MCF 10A (cell line): ENCODE results near the gene RAB37. TPM values are rescaled to one million over a fixed set of nuclear protein-coding genes. Genes with fewer than 3 reads are reported as not detected.

Experiments
- BruUV-seq: library from RNA; stranded (reverse); fragments of 400-500 nt; replicated peaks from 2 replicates; lab custom pipeline; 2021; lab: Mats Ljungman, UMichigan
- CTCF ChIA-PET: fragments of 300-600 bp; sonication (Branson Sonifier 250); formaldehyde crosslinking; extraction: SDS; loops from one replicate; lab custom pipeline; 2021; ENCODE audit warnings: antibody characterized with exemption, inconsistent platforms; lab: Yijun Ruan, JAX
- POLR2A ChIA-PET: fragments of 300-600, 350-650 bp; sonication (Branson Sonifier 250); formaldehyde crosslinking; extraction: SDS; loops from one replicate; lab custom pipeline; 2020; ENCODE audit warnings: antibody characterized with exemption, inconsistent platforms; lab: Yijun Ruan, JAX
- DNase-seq: peaks from one replicate; pipeline ENCODE4 v3.0.0-alpha.2; 2018; ENCODE audit not compliant: unreplicated experiment
- H3K27ac Mint-ChIP-seq: one replicate; pipeline ENCODE4 v1.8.0; 2022; ENCODE audit warnings: mild to moderate bottlenecking, low read depth, mixed read lengths; ENCODE audit not compliant: unreplicated experiment
- H3K27me3 Mint-ChIP-seq: one replicate; pipeline ENCODE4 v1.8.0; 2022; ENCODE audit warnings: mixed read lengths; ENCODE audit not compliant: insufficient read depth, unreplicated experiment
- H3K36me3 Mint-ChIP-seq: one replicate; pipeline ENCODE4 v1.8.0; 2022; ENCODE audit warnings: mild to moderate bottlenecking, moderate library complexity, mixed read lengths; ENCODE audit not compliant: insufficient read depth, unreplicated experiment
- H3K4me1 Mint-ChIP-seq: one replicate; pipeline ENCODE4 v1.8.0; 2022; ENCODE audit warnings: mixed read lengths; ENCODE audit not compliant: insufficient read depth, unreplicated experiment
- H3K4me3 Mint-ChIP-seq: one replicate; pipeline ENCODE4 v1.8.0; 2022; ENCODE audit warnings: mild to moderate bottlenecking, moderate library complexity, mixed read lengths; ENCODE audit not compliant: unreplicated experiment
- H3K9me3 Mint-ChIP-seq: one replicate; pipeline ENCODE4 v1.8.0; 2022; ENCODE audit warnings: mixed read lengths; ENCODE audit not compliant: unreplicated experiment
- intact Hi-C: fragments of 100-400 bp; cut with micrococcal nuclease; formaldehyde crosslinking; loops from 2 replicates; pipeline ENCODE4 v1.14.1; 2022
- total RNA-seq: library from RNA; stranded (reverse); gene quantifications from 2 replicates; pipeline ENCODE4 v1.2.3, GENCODE V29; 2022
- TF ChIP-seq, protein P1 (sequence below): fragments of 200-600 bp; IDR thresholded peaks from one replicate; pipeline ENCODE4 v1.8.0; 2022; ENCODE audit warnings: antibody characterized with exemption, mild to moderate bottlenecking; ENCODE audit not compliant: unreplicated experiment

The RAB37 gene
- total RNA-seq, 1 experiment from 2014 or later: not detected

DNA sequence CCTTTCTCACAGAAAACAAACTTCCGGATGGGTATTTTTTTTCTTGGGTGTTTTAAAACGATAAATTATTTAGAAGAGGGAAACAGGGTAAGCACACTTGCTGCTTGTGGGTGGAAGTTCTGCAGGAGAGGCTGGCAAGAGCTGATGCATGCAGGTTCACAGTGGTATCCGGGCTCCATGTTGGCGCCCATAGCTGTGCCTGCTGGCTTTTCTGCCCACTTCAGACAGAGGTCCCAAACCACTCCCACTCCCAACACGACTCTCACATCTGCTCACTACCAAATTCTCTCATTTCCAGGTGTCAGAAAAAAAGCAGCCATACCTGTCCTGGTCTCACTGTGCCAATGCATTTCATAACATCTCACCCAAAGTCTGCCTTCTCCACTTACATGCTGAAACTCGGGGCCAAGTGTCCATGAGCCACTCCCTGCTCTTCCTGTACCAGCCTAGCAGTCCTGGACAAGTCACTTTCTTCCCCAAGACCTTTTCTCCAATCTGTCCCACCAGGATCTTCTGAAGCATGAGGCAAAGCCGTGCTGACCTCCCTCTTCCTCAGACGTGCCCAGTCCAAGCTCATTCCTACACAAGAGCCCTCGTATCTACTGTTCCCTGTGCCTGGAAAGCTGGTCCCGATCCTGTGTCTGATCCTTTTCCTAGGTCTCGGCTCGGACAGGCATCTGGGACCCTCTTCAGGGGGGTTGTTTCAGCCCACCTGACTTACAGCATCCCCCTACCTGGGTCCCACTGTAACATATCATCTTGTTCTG is 25.8 kb upstream of the RAB37 start:
- CTCF ChIA-PET: interaction anchor here (0.6 to 1.3 kb wide), 4 partner anchors 14 to 245 kb away, joined by 3 to 4 read pairs (median 4); partner anchors contain the start of gene CD300A
- intact Hi-C loops: no loop called here

DNA sequence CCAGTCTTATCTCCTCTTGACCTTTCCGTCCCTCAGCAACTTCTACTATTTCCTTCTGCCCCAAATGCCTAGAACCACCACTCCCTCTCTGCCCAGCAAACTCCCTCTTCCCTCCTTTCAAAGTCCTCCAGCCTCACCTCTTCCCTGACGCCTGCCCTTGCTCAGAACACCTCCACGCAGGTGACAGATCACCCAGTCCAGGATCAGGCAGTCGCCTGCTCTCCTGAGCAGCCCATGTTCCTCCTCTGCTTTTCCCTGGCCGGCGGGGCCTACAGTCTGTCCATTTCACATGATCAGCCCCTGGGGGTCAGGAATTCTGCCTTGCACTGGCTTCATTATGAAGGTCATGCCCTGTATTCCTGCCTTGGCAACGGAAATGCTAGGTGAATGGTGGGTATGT is 24.8 kb upstream of the RAB37 start:
- CTCF ChIA-PET: no interaction called here
- TF ChIP-seq, protein P1, sequence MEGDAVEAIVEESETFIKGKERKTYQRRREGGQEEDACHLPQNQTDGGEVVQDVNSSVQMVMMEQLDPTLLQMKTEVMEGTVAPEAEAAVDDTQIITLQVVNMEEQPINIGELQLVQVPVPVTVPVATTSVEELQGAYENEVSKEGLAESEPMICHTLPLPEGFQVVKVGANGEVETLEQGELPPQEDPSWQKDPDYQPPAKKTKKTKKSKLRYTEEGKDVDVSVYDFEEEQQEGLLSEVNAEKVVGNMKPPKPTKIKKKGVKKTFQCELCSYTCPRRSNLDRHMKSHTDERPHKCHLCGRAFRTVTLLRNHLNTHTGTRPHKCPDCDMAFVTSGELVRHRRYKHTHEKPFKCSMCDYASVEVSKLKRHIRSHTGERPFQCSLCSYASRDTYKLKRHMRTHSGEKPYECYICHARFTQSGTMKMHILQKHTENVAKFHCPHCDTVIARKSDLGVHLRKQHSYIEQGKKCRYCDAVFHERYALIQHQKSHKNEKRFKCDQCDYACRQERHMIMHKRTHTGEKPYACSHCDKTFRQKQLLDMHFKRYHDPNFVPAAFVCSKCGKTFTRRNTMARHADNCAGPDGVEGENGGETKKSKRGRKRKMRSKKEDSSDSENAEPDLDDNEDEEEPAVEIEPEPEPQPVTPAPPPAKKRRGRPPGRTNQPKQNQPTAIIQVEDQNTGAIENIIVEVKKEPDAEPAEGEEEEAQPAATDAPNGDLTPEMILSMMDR: no peak
- no peak overlapping the region for H3K27ac Mint-ChIP-seq
- no peaks in the 10 kb centered on the region for H3K36me3 Mint-ChIP-seq
- no peaks in the 10 kb centered on the region for H3K4me1 Mint-ChIP-seq
- DNase-seq: no peak
- intact Hi-C loops: no loop called here
- H3K9me3 Mint-ChIP-seq: no peaks in the 10 kb centered on the region
- BruUV-seq: no TSS peak
- H3K27me3 Mint-ChIP-seq: peaks cover 47% of the 10 kb centered on the region
- POLR2A ChIA-PET: no interaction called here
- H3K4me3 Mint-ChIP-seq: no peak overlapping the region

More for the DNA sequence above, 25.8 kb upstream of the RAB37 start:
- no peak for DNase-seq
- Mint-ChIP-seq H3K27me3 (peaks cover 49% of the 10 kb centered on the region), H3K9me3 (no peaks in the 10 kb centered on the region), H3K4me3 (no peak overlapping the region), H3K4me1 (no peaks in the 10 kb centered on the region), H3K36me3 (no peaks in the 10 kb centered on the region), H3K27ac (no peak overlapping the region)
- POLR2A ChIA-PET: no interaction called here
- BruUV-seq: no TSS peak
- TF ChIP-seq, protein P1: no peak

DNA sequence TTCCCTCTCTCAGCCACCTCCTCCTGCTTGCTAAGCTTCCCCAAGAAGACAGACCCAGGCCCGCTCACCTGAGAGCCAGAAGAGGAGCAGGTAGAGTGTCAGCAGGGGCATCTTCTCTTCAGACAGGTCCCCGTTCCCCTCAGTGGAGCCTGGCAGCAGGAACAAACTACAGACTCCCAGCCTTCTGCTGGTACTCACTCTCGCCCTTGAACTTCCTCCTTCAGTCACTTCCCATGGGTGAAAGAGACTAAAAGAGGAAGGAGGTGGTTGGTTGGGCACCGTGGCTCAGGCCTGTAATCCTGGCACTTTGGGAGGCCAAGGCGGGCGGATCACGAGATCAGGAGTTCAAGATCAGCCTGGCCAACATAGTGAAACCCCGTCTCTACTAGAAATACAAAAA is 24.3 kb upstream of the RAB37 start, which contains the start of gene CD300LF:
Gene CD300LF, minus strand, starts transcription at position 168 of the 400 bp plus-strand sequence. Its CDS starts 57 bp downstream, at position 111.
- H3K27ac Mint-ChIP-seq: no peak within 1 kb of the TSS
- no peak for DNase-seq
- H3K4me3 Mint-ChIP-seq: no peak within 1 kb of the TSS
- H3K9me3 Mint-ChIP-seq: no peaks in the 10 kb centered on the region
- POLR2A ChIA-PET: no interaction called here
- no TSS peak for BruUV-seq
- CTCF ChIA-PET: no interaction called here
- no peaks in the 10 kb centered on the region for H3K36me3 Mint-ChIP-seq
- H3K4me1 Mint-ChIP-seq: no peaks in the 10 kb centered on the region
- TF ChIP-seq, protein P1: no peak
- peaks cover 46% of the 10 kb centered on the region for H3K27me3 Mint-ChIP-seq
- intact Hi-C loops: no loop called here

DNA sequence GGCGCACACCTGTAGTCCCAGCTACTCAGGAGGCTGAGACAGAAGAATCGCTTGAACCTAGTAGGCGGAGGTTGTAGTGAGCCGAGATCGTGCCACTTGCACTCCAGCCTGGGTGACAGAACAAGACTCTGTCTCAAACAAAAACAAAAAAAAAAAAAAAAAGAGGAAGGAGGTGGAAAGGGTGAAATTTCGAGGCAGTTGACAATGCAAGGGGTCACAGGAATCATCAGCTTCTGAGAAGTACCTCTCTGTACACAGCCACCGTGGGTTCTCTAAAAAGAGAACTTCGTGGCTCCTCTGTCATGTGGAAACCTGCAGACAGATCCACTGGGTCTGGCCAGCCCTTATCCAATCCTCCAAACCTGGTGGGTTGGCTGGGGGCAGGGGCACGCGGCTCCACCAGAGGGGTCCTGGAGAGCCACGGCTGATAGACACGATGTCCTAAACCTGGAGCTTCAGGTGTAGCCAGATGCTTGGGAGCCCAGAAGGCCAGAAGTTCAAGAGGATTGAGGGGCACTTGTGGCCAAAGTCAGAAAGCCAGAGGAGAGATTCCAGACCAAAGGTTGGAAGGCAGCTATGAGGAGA is 23.8 kb upstream of the RAB37 start:
- TF ChIP-seq, protein P1: no peak
- DNase-seq: no peak
- POLR2A ChIA-PET: no interaction called here
- Mint-ChIP-seq H3K4me1 (no peaks in the 10 kb centered on the region), H3K27me3 (peaks cover 46% of the 10 kb centered on the region), H3K9me3 (no peaks in the 10 kb centered on the region), H3K36me3 (no peaks in the 10 kb centered on the region), H3K4me3 (no peak overlapping the region), H3K27ac (no peak overlapping the region)
- BruUV-seq: no TSS peak
- intact Hi-C loops: no loop called here
- CTCF ChIA-PET: no interaction called here
